ENCODE measurements around the gene RTP4. TPM values are rescaled to one million over a fixed set of nuclear protein-coding genes. Genes with fewer than 3 reads are reported as not detected.

RTP4 gene
- total and polyA plus RNA-seq, 2 donors (not counting 3 experiments of a cell fraction or from before 2014, with no cell fraction given): 0.12 to 0.22 TPM

- Histone ChIP-seq H3K4me2 (ENCODE audit: insufficient read depth, low read length) (no peak overlapping the region), H3K27ac (ENCODE audit: insufficient read depth, low read depth, low read length) (no peak overlapping the region), H3K27me3 (ENCODE audit: control insufficient read depth in 2 of 2, insufficient read depth in 2 of 2, low read length in 2 of 2) (peaks cover 0 to 2% of the 10 kb centered on the region in 2 experiments), H4K20me1 (replicated peaks; ENCODE audit: control insufficient read depth, extremely low read depth, insufficient read depth, low read length) (no peaks in the 10 kb centered on the region), H3K4me3 (replicated peaks in 1 of 3; ENCODE audit: insufficient read depth in 1 of 3, low read depth in 1 of 3, low read length in 3 of 3) (no peak overlapping the region), H3K36me3 (ENCODE audit: control insufficient read depth in 2 of 2, extremely low read depth in 1 of 2, insufficient read depth in 2 of 2, low read length in 2 of 2) (no peaks in the 10 kb centered on the region), H3K9me1 (replicated peaks; ENCODE audit: control insufficient read depth, extremely low read depth, insufficient read depth, low read length) (no peaks in the 10 kb centered on the region), H3K9ac (replicated peaks; ENCODE audit: extremely low read depth, insufficient read depth, low read length) (no peak overlapping the region), H3K79me2 (ENCODE audit: control insufficient read depth, insufficient read depth, low read length) (no peaks in the 10 kb centered on the region), H3K4me1 (ENCODE audit: control insufficient read depth, extremely low read depth, insufficient read depth, low read length) (no peaks in the 10 kb centered on the region), H3K9me3 (replicated peaks; ENCODE audit: control insufficient read depth, insufficient read depth, low read length) (no peaks in the 10 kb centered on the region), H2AFZ (ENCODE audit: low read depth, low read length) (no peak overlapping the region)
- BruUV-seq (replicated peaks): no TSS peak
- DNase-seq (ENCODE audit: low read depth, low spot score) (no peak), FAIRE-seq (no peak)
- ChIA-PET POLR2A (no interaction called here), CTCF (interaction anchor here (1.3 kb wide), 1 partner anchor 38 kb away, joined by 4 read pairs; no protein-coding TSS in a partner anchor)
- intact Hi-C loops (cut with micrococcal nuclease) (no loop called here), dilution Hi-C loops (cut with MboI; ENCODE audit: extremely low pct_ligation_motif_present, low sequenced_read_pairs) (no loop called here)
- TF ChIP-seq, protein P1, sequence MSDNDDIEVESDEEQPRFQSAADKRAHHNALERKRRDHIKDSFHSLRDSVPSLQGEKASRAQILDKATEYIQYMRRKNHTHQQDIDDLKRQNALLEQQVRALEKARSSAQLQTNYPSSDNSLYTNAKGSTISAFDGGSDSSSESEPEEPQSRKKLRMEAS (IDR thresholded peaks at IDR 0.05; ENCODE audit: insufficient read depth, insufficient read length): no peak
- no peak for TF ChIP-seq GATA2 (IDR thresholded peaks at IDR 0.05; ENCODE audit: insufficient read depth, insufficient read length, low read depth, low read length)
- TF ChIP-seq JUN (IDR thresholded peaks at IDR 0.05; ENCODE audit: borderline replicate concordance, insufficient read depth, insufficient read length, low read depth): no peak
- no peak for TF ChIP-seq EZH2 (IDR thresholded peaks at IDR 0.05; ENCODE audit: borderline replicate concordance, low read depth, low read length, severe bottlenecking)
- TF ChIP-seq, protein P2, sequence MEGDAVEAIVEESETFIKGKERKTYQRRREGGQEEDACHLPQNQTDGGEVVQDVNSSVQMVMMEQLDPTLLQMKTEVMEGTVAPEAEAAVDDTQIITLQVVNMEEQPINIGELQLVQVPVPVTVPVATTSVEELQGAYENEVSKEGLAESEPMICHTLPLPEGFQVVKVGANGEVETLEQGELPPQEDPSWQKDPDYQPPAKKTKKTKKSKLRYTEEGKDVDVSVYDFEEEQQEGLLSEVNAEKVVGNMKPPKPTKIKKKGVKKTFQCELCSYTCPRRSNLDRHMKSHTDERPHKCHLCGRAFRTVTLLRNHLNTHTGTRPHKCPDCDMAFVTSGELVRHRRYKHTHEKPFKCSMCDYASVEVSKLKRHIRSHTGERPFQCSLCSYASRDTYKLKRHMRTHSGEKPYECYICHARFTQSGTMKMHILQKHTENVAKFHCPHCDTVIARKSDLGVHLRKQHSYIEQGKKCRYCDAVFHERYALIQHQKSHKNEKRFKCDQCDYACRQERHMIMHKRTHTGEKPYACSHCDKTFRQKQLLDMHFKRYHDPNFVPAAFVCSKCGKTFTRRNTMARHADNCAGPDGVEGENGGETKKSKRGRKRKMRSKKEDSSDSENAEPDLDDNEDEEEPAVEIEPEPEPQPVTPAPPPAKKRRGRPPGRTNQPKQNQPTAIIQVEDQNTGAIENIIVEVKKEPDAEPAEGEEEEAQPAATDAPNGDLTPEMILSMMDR (IDR thresholded peaks at IDR 0.05; ENCODE audit: extremely low read depth in 1 of 2, insufficient read depth in 1 of 2, low read depth in 1 of 2, low read length in 2 of 2): no peak
- TF ChIP-seq POLR2A (IDR thresholded peaks at IDR 0.05; ENCODE audit: low read depth, low read length): no peak
- no peak for TF ChIP-seq FOS (IDR thresholded peaks at IDR 0.05; ENCODE audit: borderline replicate concordance, insufficient read depth, low read length)
- no peak for TF ChIP-seq MYC (IDR thresholded peaks at IDR 0.05; ENCODE audit: low read depth, low read length)
- no peak for TF ChIP-seq POLR2AphosphoS5 (IDR thresholded peaks at IDR 0.05; ENCODE audit: insufficient read depth, low read depth, low read length)
Observed at GRCh38 chr3:187358068-187358467, 10.1 kb upstream of the RTP4 start.
